Measurements from ENCODE around the gene SPRING1. TPM values are rescaled to one million over a fixed set of nuclear protein-coding genes. Genes with fewer than 3 reads are reported as not detected.
"Not testable (repeated sequence)": the region's sequence is repeated elsewhere in the genome, so short reads cannot be mapped to it uniquely, and the experiment has no call there.

Gene SPRING1, protein sequence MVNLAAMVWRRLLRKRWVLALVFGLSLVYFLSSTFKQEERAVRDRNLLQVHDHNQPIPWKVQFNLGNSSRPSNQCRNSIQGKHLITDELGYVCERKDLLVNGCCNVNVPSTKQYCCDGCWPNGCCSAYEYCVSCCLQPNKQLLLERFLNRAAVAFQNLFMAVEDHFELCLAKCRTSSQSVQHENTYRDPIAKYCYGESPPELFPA
- total RNA-seq (2014; rRNA removed; shearing (Covaris generic)) = 19.1 and 21.2 TPM in 2 replicates
- 10.5 and 18.8 TPM in 2 replicates for polyA plus RNA-seq (2014; cell fraction: nucleus; rRNA removed)

DNA sequence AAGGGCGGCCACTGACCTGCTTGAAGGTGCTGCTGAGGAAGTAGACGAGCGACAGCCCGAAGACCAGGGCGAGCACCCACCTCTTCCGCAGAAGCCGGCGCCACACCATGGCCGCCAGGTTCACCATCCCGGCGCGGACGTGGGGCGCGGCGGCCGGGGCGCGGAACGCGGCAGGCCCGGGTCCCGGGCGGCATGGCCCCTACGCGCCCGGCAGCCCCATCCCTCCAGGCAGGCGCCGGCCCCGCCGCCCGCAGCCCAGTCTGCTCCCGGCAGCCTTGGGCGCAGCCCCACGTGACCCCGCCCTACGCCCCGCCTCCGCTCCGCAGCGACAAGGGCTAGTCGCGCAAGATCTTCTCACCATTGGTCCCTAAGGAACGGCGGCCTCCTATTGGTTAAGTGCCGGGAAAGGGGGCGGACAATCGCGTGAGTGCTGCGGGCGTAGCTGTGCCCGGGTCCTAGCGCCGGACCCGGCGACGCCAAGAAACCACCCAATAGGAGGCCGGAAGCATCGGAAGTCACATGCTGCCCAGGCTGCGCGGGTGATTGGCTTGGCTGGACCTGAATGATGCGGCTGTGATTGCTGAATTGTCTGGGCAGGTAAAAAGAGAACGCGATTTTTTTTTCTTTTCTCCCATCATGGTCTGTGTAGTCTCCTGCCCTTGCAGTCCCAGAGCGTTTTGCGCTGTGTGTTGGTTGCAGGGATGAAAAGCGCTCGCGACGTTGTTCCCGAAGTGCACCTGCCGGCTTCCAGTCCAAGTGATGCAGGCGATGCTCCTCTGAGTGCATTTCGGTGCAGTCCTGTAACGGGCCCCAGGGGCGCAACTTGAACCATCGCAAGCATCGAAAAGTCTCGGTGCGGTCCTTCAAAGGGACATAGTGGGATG is at the start of gene SPRING1, which contains the start of gene RNFT2:
TSS of gene SPRING1 (minus strand) at position 296 of the 884 bp plus-strand sequence. CDS start at position 127, 169 bp downstream.
TSS of gene RNFT2 (plus strand) at position 542 of the 884 bp plus-strand sequence. CDS start 2,183 bp downstream, outside the sequence.
- DNase-seq (ENCODE audit: extremely low read depth, low read depth) = peak; percentile 99

DNA sequence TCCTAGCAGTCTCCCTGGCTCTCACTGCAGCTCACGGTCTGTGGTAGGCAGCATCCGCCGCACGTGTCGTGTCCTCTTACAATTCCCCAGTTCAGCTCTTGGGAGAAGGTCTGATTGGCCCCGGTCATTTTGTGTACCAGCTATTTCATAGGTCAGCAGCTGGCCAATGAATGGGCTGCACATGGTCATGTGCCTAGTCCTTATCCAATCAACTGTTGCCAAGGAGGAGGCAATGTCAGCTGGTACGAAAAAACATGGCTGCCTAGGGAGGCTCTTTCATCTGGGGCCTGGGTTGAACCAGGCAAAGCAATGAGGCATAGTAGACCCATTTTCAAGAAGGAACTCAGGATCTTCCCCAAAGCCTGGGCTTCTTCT is 46.4 kb upstream of the SPRING1 start:
- no peak for DNase-seq (ENCODE audit: extremely low read depth, low read depth)

- DNase-seq (ENCODE audit: extremely low read depth, low read depth) = no peak
Observed at GRCh38 chr12:116783525-116784237, 45.8 kb upstream of the SPRING1 start.

DNA sequence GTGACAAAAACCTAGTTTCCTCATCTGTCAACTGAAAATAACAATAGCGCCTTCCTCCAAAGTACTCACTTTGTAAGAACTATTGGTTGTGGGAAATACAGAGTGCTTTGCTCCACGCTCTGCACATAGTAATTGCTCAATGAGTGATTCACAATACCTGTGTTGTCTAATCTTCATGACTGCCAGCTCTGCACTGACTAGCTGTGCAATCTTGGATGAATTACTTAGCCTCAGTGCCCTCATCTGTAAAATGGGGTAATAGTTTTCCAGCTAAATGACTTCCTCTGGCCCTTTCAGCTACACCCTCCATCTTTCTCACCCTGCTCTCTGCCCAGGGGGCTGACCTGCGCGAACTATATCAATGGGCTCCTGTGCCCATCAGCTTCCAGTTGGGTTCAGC is 43.1 kb upstream of the SPRING1 start:
- no peak for DNase-seq (ENCODE audit: extremely low read depth, low read depth)

GRCh38 chr12:116779597-116779996 is 41.7 kb upstream of the SPRING1 start:
- DNase-seq (ENCODE audit: extremely low read depth, low read depth) = no peak

- no peak for DNase-seq (ENCODE audit: extremely low read depth, low read depth)
Observed at GRCh38 chr12:116777245-116777644, 39.4 kb upstream of the SPRING1 start.

DNA sequence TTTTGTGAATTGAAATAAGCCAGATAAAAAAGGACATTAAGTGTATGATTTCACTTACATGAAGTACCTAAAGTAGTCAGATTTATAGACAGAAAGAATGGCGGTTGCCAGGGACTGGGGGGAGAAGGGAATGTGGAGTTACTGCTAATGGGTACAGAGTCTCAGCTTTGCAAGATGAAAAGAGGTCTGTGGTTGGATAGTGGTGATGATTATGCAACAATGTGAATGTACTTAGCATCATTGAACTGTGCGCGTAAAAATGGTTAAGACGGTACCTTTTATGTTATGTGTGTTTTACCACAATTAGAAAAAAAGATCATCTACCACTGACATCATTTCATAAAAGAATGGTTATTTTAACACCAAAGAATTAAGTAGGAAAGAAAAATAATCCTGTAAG is 36.2 kb upstream of the SPRING1 start:
- no peak for DNase-seq (ENCODE audit: extremely low read depth, low read depth)

- DNase-seq (ENCODE audit: extremely low read depth, low read depth) = no peak
Observed at GRCh38 chr12:116773276-116773731, 35.4 kb upstream of the SPRING1 start.

GRCh38 chr12:116771651-116772050 is 33.8 kb upstream of the SPRING1 start:
- no peak for DNase-seq (ENCODE audit: extremely low read depth, low read depth)

- DNase-seq (ENCODE audit: extremely low read depth, low read depth) = no peak
Observed at GRCh38 chr12:116766746-116767145, 28.9 kb upstream of the SPRING1 start.

DNA sequence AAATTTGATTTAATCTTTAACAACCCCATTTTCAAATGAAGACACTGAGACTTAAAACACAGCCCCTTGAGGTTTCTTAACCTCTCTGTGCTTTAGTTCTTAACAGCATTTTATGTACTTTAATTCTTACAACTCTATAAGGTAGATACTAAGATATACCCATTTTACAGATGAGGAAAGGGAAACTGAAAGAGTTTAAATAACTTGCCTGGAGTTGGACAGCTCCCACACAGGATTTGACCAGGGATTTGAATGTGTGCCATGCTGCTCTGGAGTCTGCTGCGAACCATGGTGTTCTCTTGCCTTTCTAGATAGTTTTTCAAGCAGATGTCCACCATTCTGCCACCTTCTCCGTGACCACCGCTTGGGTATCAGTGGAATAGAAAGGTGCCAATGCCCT is 28.4 kb upstream of the SPRING1 start:
- no peak for DNase-seq (ENCODE audit: extremely low read depth, low read depth)

- DNase-seq (ENCODE audit: extremely low read depth, low read depth) = no peak
Observed at GRCh38 chr12:116765271-116765670, 27.4 kb upstream of the SPRING1 start.

DNA sequence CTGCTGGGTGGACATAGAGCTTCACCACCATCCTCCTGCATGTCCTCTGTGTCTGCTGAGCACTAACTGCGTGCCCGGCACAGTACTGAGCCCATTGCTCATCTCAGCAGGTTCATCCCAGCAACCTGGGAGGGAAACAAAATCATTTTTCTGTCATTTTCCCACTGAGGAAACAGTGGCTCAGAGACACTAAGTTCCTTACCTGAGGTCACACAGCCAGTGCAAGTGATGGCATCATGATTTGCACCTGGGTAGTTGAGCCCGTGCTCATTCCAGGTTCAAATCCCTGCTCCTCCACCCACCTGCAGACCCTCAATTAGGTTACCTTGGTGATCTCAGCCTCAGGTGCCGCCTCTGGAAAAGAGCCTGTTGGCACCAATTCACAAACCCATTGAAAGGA is 23.6 kb upstream of the SPRING1 start:
- DNase-seq (ENCODE audit: extremely low read depth, low read depth) = no peak

DNA sequence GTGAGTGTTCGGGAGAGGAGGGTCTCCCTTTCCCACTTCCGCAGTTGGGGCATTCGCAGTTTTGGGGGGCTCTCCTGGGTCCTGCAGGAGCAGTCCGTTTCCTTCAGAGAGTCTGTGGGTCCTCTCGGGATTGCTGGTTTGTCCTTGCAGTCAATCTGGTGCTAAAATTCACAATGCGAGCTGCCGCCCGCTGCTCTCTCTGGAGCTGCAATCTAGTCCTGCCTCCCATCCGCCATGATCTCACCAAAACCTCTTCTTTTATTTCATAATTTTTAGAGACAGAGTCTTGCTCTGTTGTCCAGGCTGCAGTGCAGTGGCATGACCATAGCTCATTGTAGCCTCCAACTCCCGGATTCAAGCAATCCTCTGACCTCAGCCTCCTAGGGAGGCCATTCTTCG is 22.8 kb upstream of the SPRING1 start:
- no peak for DNase-seq (ENCODE audit: extremely low read depth, low read depth)

- peak; percentile 45 for DNase-seq (ENCODE audit: extremely low read depth, low read depth)
Observed at GRCh38 chr12:116759783-116760621, 22.1 kb upstream of the SPRING1 start.

DNA sequence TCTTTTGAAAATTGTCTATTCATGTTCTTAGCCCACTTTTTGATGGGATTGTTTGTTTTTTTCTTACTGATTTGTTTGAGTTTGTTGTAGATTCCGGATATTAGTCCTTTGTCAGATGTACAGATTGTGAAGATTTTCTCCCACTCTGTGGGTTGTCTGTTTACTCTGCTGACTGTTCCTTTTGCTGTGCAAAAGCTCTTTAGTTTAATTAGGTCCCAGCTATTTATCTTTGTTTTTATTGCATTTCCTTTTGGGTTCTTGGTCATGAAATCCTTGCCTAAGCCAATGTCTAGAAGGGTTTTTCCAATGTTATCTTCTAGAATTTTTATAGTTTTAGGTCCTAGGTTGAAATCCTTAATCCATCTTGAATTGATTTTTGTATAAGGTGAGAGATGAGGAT is 16.9 kb upstream of the SPRING1 start:
- DNase-seq (ENCODE audit: extremely low read depth, low read depth) = not testable (repeated sequence)

DNA sequence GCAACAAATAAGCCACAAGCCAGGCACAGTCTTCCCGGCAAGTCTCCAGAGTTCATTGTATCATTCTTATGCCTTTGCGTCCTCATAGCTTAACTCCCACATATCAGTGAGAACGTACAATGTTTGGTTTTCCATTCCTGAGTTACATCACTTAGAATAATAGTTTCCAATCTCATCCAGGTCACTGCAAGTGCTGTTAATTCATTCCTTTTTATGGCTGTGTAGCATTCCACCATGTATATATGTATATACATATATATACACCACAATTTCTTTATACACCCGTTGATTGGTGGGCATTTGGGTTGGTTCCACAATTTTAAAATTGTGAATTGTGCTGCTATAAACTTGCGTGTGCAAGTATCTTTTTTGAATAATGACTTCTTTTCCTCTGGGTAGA is 16.2 kb upstream of the SPRING1 start:
- DNase-seq (ENCODE audit: extremely low read depth, low read depth) = not testable (repeated sequence)

- DNase-seq (ENCODE audit: extremely low read depth, low read depth) = no peak
Observed at GRCh38 chr12:116750298-116750697, 12.4 kb upstream of the SPRING1 start.

- no peak for DNase-seq (ENCODE audit: extremely low read depth, low read depth)
Observed at GRCh38 chr12:116749884-116750283, 12.0 kb upstream of the SPRING1 start.

GRCh38 chr12:116745554-116745953 is 7.7 kb upstream of the SPRING1 start:
- DNase-seq (ENCODE audit: extremely low read depth, low read depth) = no peak
